Hindlimb muscle (tissue), 1 donor: ENCODE results near the gene DAGLA. TPM values are rescaled to one million over a fixed set of nuclear protein-coding genes. Genes with fewer than 3 reads are reported as not detected.

Experiments
- DNase-seq: peaks from one replicate; pipeline ENCODE4 v3.0.0-alpha.2; 2013
- polyA plus RNA-seq: library from polyadenylated mRNA; unstranded; fragments of 120-200 nt; gene quantifications from one replicate; pipeline ENCODE4 v1.2.1, GENCODE V29; 2013; ENCODE audit not compliant: insufficient read length

The DAGLA gene
- polyA plus RNA-seq, 1 donor = 8.2 TPM

DNA sequence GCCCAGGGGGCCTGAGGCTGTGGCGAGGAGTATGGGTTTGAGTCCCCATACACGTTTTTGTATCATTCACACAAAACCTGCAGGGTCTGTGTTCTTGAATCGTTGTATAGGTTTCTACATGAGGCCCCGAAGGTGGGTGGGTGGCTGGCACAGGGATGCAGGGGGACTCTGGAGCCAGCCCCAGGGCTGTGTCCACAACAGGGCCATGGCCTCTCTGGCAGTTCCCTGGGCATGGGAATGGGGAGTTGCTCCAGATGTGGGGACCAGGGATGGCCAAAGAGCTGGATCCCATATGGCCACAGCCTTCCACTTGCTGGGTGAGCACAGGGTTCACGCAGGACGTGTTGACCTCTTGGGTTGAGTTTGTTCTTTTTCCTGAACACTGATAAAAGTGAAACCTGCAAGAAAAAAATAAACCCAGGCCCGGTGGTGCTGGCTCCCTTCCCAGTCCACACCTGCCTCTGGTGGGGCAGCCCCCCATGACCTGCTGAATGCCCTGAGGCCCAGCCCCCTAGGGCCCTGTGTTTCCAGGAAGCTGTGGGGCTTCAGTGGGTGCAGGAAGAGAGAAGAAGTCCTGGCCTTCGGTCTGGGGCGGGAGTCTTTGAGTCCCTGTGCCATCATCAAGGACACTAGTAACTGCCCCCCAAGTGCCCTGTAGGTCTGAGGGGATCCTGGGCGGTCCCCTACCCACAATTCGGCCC lies 88.3 kb downstream of the DAGLA start:
- DNase-seq = no peak

GRCh38 chr11:61769169-61769920 lies 89.2 kb downstream of the DAGLA start:
- no peak for DNase-seq

- no peak for DNase-seq
Measured at GRCh38 chr11:61769946-61770683, 89.9 kb downstream of the DAGLA start.

DNA sequence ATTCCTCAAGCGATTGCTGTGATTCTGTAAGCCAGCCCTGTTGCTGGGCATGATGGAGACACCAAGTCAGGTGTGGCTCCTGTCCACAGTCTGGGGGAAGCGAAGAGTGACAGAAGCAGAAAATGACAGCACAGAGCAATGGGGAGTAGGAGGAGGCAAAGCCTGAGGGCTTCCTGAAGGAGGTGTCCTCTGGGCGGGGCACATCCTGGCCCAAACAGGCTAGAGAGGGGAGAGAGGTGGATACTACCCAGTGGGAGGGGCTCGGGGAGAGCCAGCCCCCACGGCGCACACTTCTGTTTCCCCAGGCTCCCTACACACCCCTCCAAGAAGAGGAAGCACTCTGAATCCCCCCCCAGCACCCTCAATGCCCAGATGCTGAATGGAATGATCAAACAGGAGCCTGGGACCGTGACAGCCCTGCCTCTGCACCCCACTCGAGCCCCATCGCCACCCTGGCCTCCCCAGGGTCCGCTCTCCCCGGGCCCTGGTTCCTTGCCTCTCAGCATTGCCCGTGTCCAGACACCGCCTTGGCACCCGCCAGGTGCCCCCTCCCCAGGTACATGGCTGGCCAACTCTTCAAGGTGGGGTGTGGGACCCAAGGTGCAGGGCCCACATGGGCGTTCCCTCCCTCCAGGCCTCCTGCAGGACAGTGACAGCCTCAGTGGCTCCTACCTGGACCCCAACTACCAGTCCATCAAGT lies 91.2 kb downstream of the DAGLA start:
- no peak for DNase-seq

GRCh38 chr11:61771985-61772455 lies 91.8 kb downstream of the DAGLA start:
- DNase-seq = no peak

- DNase-seq = no peak
Measured at GRCh38 chr11:61773356-61773755, 93.2 kb downstream of the DAGLA start.

GRCh38 chr11:61773809-61774208 lies 93.6 kb downstream of the DAGLA start:
- DNase-seq = no peak

GRCh38 chr11:61774411-61774810 lies 94.2 kb downstream of the DAGLA start:
- no peak for DNase-seq

DNA sequence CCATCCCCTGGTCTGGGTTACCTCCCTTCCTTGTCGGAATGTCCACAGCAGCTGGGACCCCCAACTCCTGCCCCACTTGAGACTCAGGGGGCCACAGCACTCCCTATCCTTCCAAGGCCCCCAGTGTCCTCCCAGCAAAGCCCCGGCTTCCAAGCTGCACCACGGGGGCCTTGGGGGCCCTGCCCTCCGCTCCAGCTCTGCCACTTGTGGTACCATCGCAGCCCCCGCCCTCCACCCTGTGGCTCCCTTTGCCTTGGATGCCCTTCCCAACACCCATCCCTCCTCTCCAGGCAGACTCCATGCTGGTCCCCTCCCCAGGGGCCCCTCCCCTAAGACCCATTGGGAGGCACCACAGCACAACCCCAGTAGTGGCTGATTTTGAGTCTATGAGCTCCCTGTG lies 94.9 kb downstream of the DAGLA start:
- no peak for DNase-seq

- no peak for DNase-seq
Measured at GRCh38 chr11:61775606-61776554, 95.7 kb downstream of the DAGLA start.

- DNase-seq = no peak
Measured at GRCh38 chr11:61776561-61777075, 96.4 kb downstream of the DAGLA start.

DNA sequence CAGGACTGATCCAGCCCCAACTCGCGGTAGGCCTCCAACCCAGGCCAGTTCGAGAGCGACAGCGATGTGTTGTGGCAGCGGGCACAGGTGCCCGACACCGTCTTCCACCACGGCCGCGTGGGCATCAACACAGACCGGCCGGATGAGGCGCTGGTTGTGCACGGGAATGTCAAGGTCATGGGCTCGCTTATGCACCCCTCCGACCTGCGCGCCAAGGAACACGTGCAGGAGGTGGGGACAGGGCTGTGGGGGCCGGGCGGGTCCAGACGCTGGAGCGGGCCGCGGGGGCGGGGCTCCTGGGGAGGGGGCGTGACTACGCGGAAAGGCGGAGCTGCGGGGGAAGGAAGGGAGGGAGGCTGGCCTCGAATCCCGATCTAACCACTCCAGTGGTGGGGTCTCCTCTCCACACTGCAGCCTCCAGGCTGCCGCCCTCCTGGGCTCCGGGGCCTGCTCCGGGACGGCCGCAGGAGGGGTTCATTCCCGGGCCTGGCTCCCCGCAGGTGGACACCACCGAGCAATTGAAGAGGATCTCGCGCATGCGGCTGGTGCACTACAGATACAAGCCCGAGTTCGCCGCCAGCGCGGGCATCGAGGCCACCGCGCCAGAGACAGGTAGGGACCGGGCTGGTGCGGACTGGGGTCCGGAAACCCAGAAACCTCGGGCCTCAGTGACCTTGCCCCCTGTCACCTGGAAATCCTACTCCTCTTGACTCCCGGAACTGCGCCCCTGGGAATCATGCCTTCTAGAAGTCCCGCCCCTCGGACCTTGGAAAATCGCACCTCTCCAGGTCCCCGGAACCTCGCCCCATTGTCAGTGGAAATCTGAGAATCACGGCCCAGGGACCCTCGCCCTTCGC lies 97.3 kb downstream of the DAGLA start:
- no peak for DNase-seq

DNA sequence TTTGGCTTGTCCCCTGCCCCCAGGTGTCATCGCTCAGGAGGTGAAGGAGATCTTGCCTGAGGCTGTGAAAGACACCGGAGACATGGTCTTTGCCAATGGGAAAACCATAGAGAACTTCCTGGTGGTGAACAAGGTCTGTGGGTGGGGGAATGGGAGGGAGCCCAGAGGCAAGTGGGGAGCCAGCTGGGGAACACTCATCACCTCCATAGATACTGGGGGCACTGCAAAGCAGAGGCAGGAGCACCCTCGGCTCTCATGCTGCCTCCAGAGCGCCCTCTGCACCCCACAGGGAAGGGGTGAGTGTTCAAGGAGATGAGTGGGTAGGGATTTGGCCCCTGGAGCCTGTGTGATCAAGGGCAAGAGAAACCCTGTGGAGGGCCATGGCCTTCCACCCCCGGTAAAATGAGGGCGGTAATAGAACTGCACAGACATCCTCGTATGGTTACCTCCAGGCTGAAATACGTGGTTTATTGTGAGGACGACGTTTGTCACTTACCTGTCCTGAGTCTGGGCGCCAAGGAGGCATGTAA lies 98.2 kb downstream of the DAGLA start:
- DNase-seq = no peak

- DNase-seq = no peak
Measured at GRCh38 chr11:61778920-61779650, 98.9 kb downstream of the DAGLA start.

DNA sequence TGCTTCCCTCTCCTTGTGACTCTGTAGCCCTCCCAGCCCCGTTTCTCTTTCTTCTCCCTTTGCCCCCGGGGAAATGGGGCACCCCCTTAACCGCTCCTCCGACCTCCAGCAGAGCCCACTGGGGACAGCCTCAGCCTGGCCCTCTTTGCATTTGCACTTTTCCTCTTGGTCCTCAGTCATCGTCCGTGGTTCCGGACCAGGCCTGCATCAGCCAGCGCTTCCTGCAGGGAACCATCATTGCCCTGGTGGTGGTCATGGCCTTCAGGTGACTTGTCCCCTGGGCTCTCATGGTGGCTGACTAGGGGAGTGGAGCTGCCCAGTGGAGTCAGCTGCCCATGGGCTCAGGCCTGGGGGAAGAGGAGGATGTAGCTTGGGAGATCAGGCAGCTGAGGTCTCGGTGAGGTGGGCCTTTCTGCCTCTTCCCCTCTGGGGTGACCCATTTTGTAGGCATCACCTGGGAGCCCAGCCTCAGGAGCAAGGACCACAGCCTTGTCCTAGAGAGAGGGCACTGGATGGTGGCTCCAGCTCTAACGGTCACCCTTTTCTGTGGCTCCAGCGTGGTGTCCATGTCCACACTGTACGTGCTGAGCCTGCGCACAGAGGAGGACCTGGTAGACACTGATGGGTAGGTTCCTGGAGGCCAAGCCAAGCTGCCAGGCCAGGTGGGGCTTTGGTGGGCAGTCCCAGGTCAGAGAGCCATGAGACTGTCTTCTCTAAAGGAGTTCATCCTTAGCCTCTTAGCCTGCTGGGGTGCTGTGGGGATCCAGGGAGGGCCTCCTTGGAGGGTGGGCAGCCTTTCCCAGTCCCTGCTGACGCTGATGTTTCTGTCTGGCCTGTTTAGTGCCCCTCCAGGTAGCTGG lies 99.7 kb downstream of the DAGLA start:
- DNase-seq = no peak

DNA sequence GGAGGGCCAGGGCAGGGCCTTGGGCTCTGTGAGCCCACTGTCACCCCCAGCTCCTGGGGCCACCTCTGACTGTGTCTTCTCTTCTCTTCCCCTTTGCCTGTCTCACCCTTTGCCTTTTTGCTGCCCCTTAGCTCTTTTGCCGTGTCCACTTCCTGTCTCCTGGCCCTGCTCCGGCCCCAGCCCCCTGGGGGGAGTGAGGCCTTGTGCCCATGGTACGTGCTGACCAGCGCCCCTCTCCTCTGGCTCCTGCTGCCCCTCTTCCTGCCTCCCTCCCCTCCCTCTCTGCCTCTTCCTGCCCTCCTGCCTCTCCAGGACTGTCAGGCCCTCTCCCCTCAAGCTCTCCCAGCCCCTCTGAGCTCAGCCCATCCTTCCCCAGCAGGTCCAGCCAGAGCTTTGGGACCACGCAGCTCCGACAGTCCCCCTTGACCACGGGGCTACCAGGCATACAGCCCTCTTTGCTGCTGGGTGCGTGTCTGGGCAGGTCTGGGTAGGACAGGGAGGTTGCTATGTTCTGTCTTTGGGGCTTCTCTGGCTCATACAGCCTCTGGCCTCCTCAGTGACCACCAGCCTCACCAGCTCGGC lies 100.5 kb downstream of the DAGLA start:
- no peak for DNase-seq

DNA sequence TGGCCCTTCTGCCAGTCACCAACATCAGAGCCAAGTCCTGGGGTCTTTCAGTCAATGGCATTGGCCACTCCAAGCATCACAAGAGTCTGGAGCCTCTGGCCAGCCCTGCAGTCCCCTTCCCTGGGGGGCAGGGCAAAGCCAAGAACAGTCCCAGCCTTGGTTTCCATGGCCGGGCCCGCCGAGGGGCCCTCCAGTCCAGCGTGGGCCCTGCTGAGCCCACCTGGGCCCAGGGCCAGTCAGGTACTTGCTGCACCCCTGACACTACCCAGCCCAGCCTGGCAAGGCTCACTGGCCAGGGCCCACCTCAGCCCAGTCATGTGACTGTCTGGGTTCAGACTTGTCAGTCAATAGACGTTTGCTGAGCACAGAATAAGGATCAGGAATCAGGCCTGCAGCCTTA lies 101.4 kb downstream of the DAGLA start:
- DNase-seq = no peak

DNA sequence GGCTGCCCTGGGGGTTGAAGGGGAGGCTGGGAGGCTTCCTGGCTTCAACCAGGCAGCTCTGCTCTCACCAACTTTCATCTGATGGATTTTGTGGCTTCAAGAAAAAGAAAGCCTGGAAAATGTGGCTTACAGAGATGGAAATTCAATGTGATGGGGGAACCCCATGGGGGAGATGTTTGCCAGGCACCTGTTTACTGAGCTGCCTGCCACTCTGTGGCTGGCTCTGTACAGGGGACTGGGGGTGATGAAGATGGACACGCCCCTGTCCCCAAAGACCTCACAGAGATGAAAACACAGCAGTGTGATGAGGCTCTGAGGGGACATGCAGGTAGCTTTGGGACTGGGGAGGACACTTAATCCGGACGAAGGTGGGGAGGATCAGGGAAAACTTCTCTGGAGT lies 102.1 kb downstream of the DAGLA start:
- DNase-seq = no peak
